Measurements from ENCODE around the gene B3GALT4. TPM values are rescaled to one million over a fixed set of nuclear protein-coding genes. Genes with fewer than 3 reads are reported as not detected.

B3GALT4 gene
- total RNA-seq, 6 donors from 2014 or later, result 20.1 to 29.7 (median 23.2) TPM

GRCh38 chr6:33312361-33313104 lies 35.6 kb downstream of the B3GALT4 start:
- ATAC-seq (ENCODE audit: low FRiP score in 2 of 2) (peak; percentile 14 to 56), DNase-seq (peak; percentile 77 to 96)
- no peaks in the 10 kb centered on the region for H3K9me3 ChIP-seq
- WGBS, 2 donors, result 7 to 12% methylated on average over 28 to 29 of the region's 29 CpGs
- H3K27ac ChIP-seq, result peak overlapping the region; percentile 94 to 99 (median 98)
- peaks cover 0 to 37% (median 14%) of the 10 kb centered on the region in 4 donors for H3K36me3 ChIP-seq
- no peaks in the 10 kb centered on the region for H3K27me3 ChIP-seq
- TF ChIP-seq POLR2AphosphoS5 (IDR thresholded peaks at IDR 0.05), result peak; percentile 4 to 12
- TF ChIP-seq EP300 (IDR thresholded peaks at IDR 0.05), result no peak
- no peak for TF ChIP-seq POLR2A (IDR thresholded peaks at IDR 0.05)
- peak in 1 of 6 experiments; percentile 3 for TF ChIP-seq CTCF (IDR thresholded peaks at IDR 0.05)
- H3K4me1 ChIP-seq, result peaks cover 38 to 57% (median 44%) of the 10 kb centered on the region in 4 donors
- H3K4me3 ChIP-seq, result peak overlapping the region; percentile 71 to 85 (median 81)

GRCh38 chr6:33313105-33313708 lies 36.3 kb downstream of the B3GALT4 start:
- peak in 1 of 2 donors; percentile 26 for TF ChIP-seq POLR2AphosphoS5 (IDR thresholded peaks at IDR 0.05)
- TF ChIP-seq CTCF (IDR thresholded peaks at IDR 0.05), result peak in 1 of 6 experiments; percentile 1
- no peak for TF ChIP-seq POLR2A (IDR thresholded peaks at IDR 0.05)
- TF ChIP-seq EP300 (IDR thresholded peaks at IDR 0.05), result no peak
- DNase-seq, result peak; percentile 77 to 89
- 0 to 1% methylated on average over 26 to 32 of the region's 33 CpGs for WGBS, 2 donors
- H3K36me3 ChIP-seq, result peaks cover 0 to 34% (median 14%) of the 10 kb centered on the region in 4 donors
- ATAC-seq (ENCODE audit: low FRiP score in 2 of 2), result peak; percentile 2 to 33
- H3K9me3 ChIP-seq, result no peaks in the 10 kb centered on the region
- H3K27ac ChIP-seq, result peak overlapping the region; percentile 94 to 99 (median 98)
- peaks cover 38 to 59% (median 45%) of the 10 kb centered on the region in 4 donors for H3K4me1 ChIP-seq
- no peaks in the 10 kb centered on the region for H3K27me3 ChIP-seq
- H3K4me3 ChIP-seq, result peak overlapping the region; percentile 71 to 85 (median 81)

- Histone ChIP-seq H3K9me3 (no peaks in the 10 kb centered on the region), H3K27me3 (no peaks in the 10 kb centered on the region), H3K4me3 (peak within 1 kb of the TSS; percentile 71 to 85 (median 81)), H3K36me3 (peaks cover 0 to 34% (median 19%) of the 10 kb centered on the region in 4 donors), H3K4me1 (peaks cover 44 to 63% (median 52%) of the 10 kb centered on the region in 4 donors), H3K27ac (peak within 1 kb of the TSS; percentile 94 to 99 (median 98))
- peak in 1 of 4 donors; percentile 26 for TF ChIP-seq EP300 (IDR thresholded peaks at IDR 0.05)
- TF ChIP-seq POLR2A (IDR thresholded peaks at IDR 0.05), result peak in 3 of 4 donors; percentile 44 to 81 (median 58)
- TF ChIP-seq POLR2AphosphoS5 (IDR thresholded peaks at IDR 0.05), result peak; percentile 93
- TF ChIP-seq CTCF (IDR thresholded peaks at IDR 0.05), result no peak
- DNase-seq (peak; percentile 81 to 90), ATAC-seq (ENCODE audit: low FRiP score in 2 of 2) (peak; percentile 7 to 51)
- 0% methylated on average over 33 to 45 of the region's 47 CpGs for WGBS, 2 donors
Observed at GRCh38 chr6:33313709-33314514, 37.0 kb downstream of the B3GALT4 start, which contains the start of gene TAPBP. TAPBP (minus strand) TSS chr6:33314078; CDS start chr6:33314041, 37 bp downstream.

GRCh38 chr6:33314515-33314942 lies 37.6 kb downstream of the B3GALT4 start:
- peak in 1 of 4 donors; percentile 30 for TF ChIP-seq EP300 (IDR thresholded peaks at IDR 0.05)
- TF ChIP-seq POLR2AphosphoS5 (IDR thresholded peaks at IDR 0.05), result peak; percentile 38 to 63
- TF ChIP-seq CTCF (IDR thresholded peaks at IDR 0.05), result no peak
- TF ChIP-seq POLR2A (IDR thresholded peaks at IDR 0.05), result no peak
- Histone ChIP-seq H3K36me3 (peaks cover 0 to 35% (median 25%) of the 10 kb centered on the region in 4 donors), H3K4me1 (peaks cover 45 to 66% (median 56%) of the 10 kb centered on the region in 4 donors), H3K4me3 (peak overlapping the region in 3 of 4 donors; percentile 71 to 84 (median 78)), H3K9me3 (no peaks in the 10 kb centered on the region), H3K27me3 (no peaks in the 10 kb centered on the region), H3K27ac (peak overlapping the region; percentile 94 to 99 (median 98))
- peak in 1 of 2 donors; percentile 87 for DNase-seq
- WGBS, 2 donors, result 0 to 2% methylated on average over 10 of the region's 10 CpGs
- ATAC-seq (ENCODE audit: low FRiP score in 2 of 2), result peak; percentile 60 to 71
